Activated naive CD4-positive, alpha-beta T cell treated with Interleukin-2 at 50 U/mL for 16 hours (primary cell): ENCODE measurements around the gene NDUFV1.
"Not testable (repeated sequence)": the region's sequence is repeated elsewhere in the genome, so short reads cannot be mapped to it uniquely, and the experiment has no call there.

Experiments used
- DNase-seq: peaks from one replicate; pipeline ENCODE4 v3.0.0-alpha.2; 2020

Gene NDUFV1

DNA sequence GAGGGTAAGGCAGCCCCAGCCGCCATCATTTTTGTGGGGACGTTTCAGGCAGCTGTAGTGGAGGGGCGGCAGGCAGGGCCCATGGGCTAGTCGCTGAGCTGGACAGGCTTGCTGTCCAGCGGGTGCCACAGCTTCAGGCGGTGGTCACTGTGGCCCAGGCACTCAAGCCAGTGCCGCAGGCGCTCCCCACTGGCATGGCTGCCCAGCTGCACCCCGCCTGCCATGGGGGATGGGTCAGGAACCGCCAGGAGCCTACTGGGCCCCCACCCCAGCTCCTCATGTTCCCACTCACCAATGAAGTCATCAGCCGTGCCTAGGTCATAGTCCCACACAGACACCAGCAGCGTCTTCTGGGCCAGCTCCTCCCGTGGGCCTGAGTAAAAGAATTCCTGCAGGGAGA lies 6.0 kb downstream of the NDUFV1 start:
- DNase-seq = no peak

- no peak for DNase-seq
Observed at GRCh38 chr11:67613313-67613959, 6.7 kb downstream of the NDUFV1 start.

GRCh38 chr11:67613960-67614715 lies 7.4 kb downstream of the NDUFV1 start:
- DNase-seq = peak; percentile 82

GRCh38 chr11:67614730-67615714 lies 8.3 kb downstream of the NDUFV1 start:
- DNase-seq = peak; percentile 65

DNA sequence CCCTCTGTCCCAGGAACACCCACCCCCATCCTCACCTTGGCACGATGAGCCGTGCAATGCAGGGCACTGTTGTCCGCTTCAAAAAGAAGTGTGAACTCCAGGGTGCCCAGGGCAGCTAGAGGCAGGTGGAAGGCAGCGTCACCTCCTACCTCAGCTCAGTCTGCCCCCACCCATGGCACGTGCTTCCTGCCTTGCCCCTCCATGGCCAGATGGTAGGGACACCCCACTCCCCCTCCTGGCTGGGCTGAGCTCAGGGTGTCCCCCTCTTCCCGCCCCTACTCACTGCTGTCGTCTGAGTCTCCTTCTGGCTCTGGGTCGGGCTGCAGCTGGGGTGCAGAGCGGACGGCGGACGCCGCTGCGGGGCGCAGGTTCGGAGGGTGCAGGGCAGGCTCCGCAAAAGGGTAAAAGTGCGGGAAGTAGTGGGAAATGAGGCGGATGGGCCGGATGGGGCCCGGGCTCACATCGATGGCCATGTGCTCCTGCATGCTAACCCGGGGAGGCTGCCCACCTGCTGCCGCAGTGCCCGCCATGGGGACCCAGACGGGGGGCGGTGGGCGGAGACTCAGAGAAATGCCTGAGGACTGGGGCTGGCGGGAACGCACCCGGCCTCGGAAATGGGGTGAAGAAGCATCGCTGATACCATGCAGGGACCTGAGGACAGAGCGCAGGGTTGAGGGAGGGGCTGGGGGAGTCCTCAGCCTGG lies 9.1 kb downstream of the NDUFV1 start:
- peak; percentile 13 for DNase-seq

GRCh38 chr11:67616431-67617242 lies 9.9 kb downstream of the NDUFV1 start:
- no peak for DNase-seq

GRCh38 chr11:67617243-67617953 lies 10.7 kb downstream of the NDUFV1 start:
- DNase-seq = no peak

- not testable (repeated sequence) for DNase-seq
Observed at GRCh38 chr11:67618901-67619659, 12.3 kb downstream of the NDUFV1 start.

- not testable (repeated sequence) for DNase-seq
Observed at GRCh38 chr11:67619683-67620618, 13.2 kb downstream of the NDUFV1 start.

DNA sequence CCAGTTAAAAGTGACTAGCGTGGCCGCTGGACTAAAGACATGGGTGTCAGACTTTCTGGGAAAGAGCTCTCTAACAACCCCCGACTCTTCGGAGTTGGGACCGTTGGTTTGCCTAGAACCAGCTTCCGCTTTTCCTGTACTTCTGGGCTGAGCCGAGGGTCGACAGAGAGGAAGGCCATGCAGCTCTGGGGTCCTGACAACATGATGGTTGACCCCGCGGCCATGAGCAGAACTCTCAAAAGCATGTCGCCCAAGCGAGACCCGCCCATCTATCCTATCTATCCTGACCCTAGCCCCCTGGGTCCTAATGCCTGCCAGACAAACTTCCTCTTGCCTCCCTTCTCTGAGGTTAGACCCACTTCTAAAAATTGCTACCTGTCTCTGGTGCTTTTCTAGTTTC lies 13.9 kb downstream of the NDUFV1 start:
- not testable (repeated sequence) for DNase-seq

DNA sequence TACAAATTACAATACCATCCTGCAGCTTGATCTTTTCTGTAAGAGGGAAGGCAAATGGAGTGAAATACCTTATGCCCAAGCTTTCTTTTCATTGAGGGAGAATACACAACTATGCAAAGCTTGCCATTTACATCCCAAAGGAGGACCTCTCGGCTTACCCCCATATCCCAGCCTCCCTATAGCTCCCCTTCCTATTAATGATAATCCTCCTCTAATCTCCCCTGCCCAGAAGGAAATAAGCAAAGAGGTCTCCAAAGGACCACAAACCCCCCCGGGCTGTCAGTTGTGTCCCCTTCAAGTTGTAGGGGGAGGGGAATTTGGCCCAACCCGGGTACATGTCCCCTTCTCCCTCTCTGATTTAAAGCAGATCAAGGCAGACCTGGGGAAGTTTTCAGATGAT lies 15.2 kb downstream of the NDUFV1 start:
- DNase-seq = not testable (repeated sequence)

- not testable (repeated sequence) for DNase-seq
Observed at GRCh38 chr11:67622905-67623304, 16.2 kb downstream of the NDUFV1 start.

DNA sequence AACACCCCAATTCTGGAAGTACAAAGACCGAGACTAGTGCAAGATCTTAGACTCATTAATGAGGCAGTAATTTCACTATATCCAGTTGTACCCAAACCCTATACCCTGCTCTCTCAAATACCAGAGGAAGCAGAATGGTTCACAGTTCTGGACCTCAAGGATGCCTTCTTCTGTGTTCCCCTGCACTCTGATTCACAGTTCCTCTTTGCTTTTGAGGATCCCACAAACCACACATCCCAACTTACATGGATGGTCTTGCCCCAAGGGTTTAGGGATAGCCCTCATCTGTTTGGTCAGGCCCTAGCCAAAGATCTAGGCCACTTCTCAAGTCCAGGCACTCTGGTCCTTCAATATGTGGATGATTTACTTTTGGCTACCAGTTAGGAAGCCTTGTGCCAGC lies 17.1 kb downstream of the NDUFV1 start:
- DNase-seq = not testable (repeated sequence)

DNA sequence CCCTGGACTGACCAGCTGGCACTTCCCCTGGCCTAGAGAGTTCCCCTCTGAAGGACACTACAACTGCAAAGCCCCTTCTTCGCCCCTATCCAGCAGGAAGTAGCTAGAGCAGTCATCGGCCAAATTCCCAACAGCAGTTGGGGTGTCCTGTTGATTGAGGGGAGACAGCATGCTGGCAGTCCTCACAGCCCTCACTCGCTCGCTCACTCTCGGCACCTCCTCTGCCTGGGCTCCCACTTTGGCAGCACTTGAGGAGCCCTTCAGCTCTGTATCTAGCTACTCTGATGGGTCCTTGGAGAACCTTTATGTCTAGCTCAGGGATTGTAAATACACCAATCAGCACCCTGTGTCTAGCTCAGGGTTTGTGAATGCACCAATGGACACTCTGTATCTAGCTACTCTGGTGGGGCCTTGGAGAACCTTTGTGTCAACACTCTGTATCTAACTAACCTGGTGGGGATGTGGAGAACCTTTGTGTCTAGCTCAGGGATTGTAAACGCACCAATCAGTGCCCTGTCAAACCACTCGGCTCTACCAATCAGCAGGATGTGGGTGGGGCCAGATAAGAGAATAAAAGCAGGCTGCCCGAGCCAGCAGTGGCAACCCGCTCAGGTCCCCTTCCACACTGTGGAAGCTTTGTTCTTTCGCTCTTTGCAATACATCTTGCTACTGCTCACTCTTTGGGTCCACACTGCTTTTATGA lies 19.5 kb downstream of the NDUFV1 start:
- not testable (repeated sequence) for DNase-seq

- DNase-seq = no peak
Observed at GRCh38 chr11:67626970-67627369, 20.2 kb downstream of the NDUFV1 start.

GRCh38 chr11:67627441-67627811 lies 20.7 kb downstream of the NDUFV1 start:
- DNase-seq = no peak

GRCh38 chr11:67627812-67628624 lies 21.3 kb downstream of the NDUFV1 start:
- no peak for DNase-seq
